CD4-positive, CD25-positive, alpha-beta regulatory T cell (primary cell): ENCODE results near the gene RPS21. TPM values are rescaled to one million over a fixed set of nuclear protein-coding genes. Genes with fewer than 3 reads are reported as not detected.

ENCODE experiments used
- ATAC-seq, 2 donors: fragments of 150-1000 bp; cut with Tn5 transposase; one replicate each; pipeline ENCODE4 v1.10.0; 2021; ENCODE audit warnings: low read depth in 2 of 2, moderate number of reproducible peaks in 2 of 2, moderate library complexity in 1 of 2
- DNase-seq, 3 donors: peaks; one replicate each; pipeline versions ENCODE4 v3.0.0 to v3.0.0-alpha.2; 2012 to 2022; ENCODE audit warnings: mixed read lengths in 1 of 3
- H3K27ac ChIP-seq: one replicate; pipeline ENCODE4 v1.7.0; 2013; ENCODE audit warnings: mild to moderate bottlenecking, low read length; ENCODE audit not compliant: insufficient read depth, poor library complexity, severe bottlenecking
- H3K27me3 ChIP-seq: one replicate; pipeline ENCODE4 v1.7.0; 2013; ENCODE audit warnings: low read length; ENCODE audit not compliant: control insufficient read depth, insufficient read depth
- H3K36me3 ChIP-seq: one replicate; pipeline ENCODE4 v1.7.0; 2013; ENCODE audit warnings: mild to moderate bottlenecking, low read length, moderate library complexity; ENCODE audit not compliant: control insufficient read depth, insufficient read depth
- H3K4me1 ChIP-seq: 2 replicates; pipeline ENCODE4 v1.7.0; 2013; ENCODE audit warnings: mild to moderate bottlenecking, low read length; ENCODE audit not compliant: insufficient read depth, control insufficient read depth, poor library complexity, severe bottlenecking
- H3K4me3 ChIP-seq: one replicate; pipeline ENCODE4 v1.7.0; 2013; ENCODE audit warnings: low read depth, mild to moderate bottlenecking, low read length, moderate library complexity
- H3K9me3 ChIP-seq, 2 experiments: 1 replicate in 1 of 2; 2 replicates in 1 of 2; pipeline ENCODE4 v1.7.0; 2013; ENCODE audit warnings: low read length in 2 of 2, mild to moderate bottlenecking in 1 of 2, moderate library complexity in 1 of 2; ENCODE audit not compliant: control insufficient read depth in 2 of 2
- H3K27ac Mint-ChIP-seq, 3 donors: one replicate each; pipeline ENCODE4 v1.8.0; 2020 to 2022; ENCODE audit warnings: mild to moderate bottlenecking in 3 of 3, mixed read lengths in 3 of 3, moderate library complexity in 2 of 3
- H3K27me3 Mint-ChIP-seq: one replicate; pipeline ENCODE4 v1.8.0; 2022; ENCODE audit warnings: mild to moderate bottlenecking, mixed read lengths
- H3K36me3 Mint-ChIP-seq: one replicate; pipeline ENCODE4 v1.8.0; 2020; ENCODE audit warnings: mixed read lengths
- H3K4me1 Mint-ChIP-seq, 4 donors: one replicate each; pipeline ENCODE4 v1.8.0; 2020 to 2022; ENCODE audit warnings: mixed read lengths in 4 of 4, mild to moderate bottlenecking in 1 of 4
- H3K4me3 Mint-ChIP-seq, 4 donors: one replicate each; pipeline ENCODE4 v1.8.0; 2020 to 2022; ENCODE audit warnings: mild to moderate bottlenecking in 4 of 4, mixed read lengths in 4 of 4, moderate library complexity in 3 of 4
- H3K9me3 Mint-ChIP-seq, 7 donors: one replicate each; pipeline ENCODE4 v1.8.0; 2020 to 2022; ENCODE audit warnings: mixed read lengths in 7 of 7, mild to moderate bottlenecking in 3 of 7, moderate library complexity in 2 of 7
- polyA plus RNA-seq, 4 donors: library from polyadenylated mRNA; unstranded; fragments of 300-500 nt; fragmentation: Illumina TruSeq; gene quantifications; one replicate each; pipeline ENCODE4 v1.2.3, GENCODE V29; 2021
- total RNA-seq: library from RNA; stranded (reverse); gene quantifications from one replicate; pipeline ENCODE4 v1.2.3, GENCODE V29; 2022

The RPS21 gene
- total and polyA plus RNA-seq, 5 donors from 2014 or later: 1,945 to 3,094 (median 2,256) TPM

DNA sequence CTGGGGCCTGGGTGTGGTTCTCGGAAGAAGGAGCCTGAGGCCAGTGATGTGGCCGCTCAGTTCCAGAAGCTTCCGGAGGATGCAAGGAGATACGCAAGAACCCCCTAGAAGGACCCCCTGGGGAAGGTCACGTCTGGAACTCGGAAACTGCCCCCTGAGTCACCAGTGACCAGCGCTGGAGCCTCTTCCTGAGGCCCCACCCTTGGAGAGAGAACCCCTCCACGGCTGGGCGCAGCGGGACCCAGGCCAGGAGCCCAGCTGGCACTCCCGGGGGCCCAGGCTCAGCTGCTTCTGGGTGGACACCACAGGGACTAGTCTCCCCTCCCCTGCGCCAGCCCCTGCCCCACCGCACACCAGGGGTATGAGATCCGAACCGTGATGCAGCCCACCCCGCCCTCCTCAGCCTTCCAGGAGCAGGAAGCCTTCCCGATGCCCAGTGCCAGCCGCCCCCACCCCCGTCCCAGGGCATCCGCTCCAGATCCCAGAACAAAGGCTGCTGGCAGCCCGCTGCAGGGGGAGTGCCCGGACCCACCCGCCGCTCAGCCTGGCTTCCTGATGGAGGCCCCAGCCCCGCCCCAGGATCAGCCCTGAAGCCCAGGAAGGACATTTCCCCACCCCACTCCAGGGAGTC lies 27.3 kb upstream of the RPS21 start:
- H3K27me3 ChIP-seq: no peaks in the 10 kb centered on the region
- H3K4me1 ChIP-seq: no peaks in the 10 kb centered on the region
- H3K27me3 Mint-ChIP-seq: peaks cover 15% of the 10 kb centered on the region
- no peak overlapping the region for H3K27ac Mint-ChIP-seq
- H3K4me3 Mint-ChIP-seq: peak overlapping the region in 1 of 4 donors; percentile 38
- DNase-seq: no peak
- no peaks in the 10 kb centered on the region for H3K4me1 Mint-ChIP-seq
- no peaks in the 10 kb centered on the region for H3K9me3 Mint-ChIP-seq
- H3K4me3 ChIP-seq: no peak overlapping the region
- no peak for ATAC-seq
- H3K36me3 Mint-ChIP-seq: no peaks in the 10 kb centered on the region
- H3K36me3 ChIP-seq: no peaks in the 10 kb centered on the region
- no peak overlapping the region for H3K27ac ChIP-seq
- H3K9me3 ChIP-seq: no peaks in the 10 kb centered on the region

- no peaks in the 10 kb centered on the region for H3K4me1 Mint-ChIP-seq
- ATAC-seq: no peak
Measured at GRCh38 chr20:62360854-62361798, 25.8 kb upstream of the RPS21 start.

DNA sequence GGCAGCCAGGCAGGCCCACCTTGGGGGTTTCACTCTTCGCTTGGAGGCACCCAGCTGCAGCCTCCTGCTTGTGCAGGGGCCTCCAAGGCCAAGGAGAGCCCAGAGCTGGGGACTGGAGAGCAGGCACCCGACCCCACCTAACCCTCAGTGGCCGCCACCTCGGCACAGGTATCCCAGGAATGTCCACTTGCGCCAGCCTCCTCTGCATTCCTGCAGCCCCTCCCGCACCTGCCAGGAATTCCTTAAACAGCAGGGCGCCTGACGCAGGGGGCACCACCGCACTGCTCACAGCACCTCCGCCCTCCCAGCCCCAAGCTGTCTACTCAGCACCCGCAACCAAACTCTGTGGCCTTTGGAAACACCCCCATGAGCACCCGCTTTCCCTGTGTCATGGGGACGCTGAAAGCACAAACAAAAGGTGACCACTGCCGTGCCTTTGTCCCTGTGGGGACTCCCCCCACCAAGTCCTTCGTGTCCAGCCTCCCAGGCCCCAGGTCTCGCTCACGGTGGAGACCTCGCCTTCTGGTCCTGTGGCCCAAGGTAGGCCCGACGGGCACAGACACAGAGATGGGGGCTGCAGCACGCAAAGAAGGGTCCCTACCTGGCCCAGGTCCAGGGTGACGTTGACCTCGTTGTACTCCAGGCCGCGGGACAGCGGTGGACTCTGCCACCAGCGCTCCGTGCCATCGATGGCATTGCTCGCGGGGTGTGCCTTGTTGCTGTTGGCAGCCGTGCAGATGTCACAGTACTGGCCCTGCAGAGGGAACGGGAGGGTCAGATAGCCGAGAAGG lies 24.9 kb upstream of the RPS21 start:
- DNase-seq (no peak), ATAC-seq (no peak)
- Histone ChIP-seq H3K9me3 (no peaks in the 10 kb centered on the region), H3K4me3 (no peak overlapping the region), H3K4me1 (peaks cover 11% of the 10 kb centered on the region), H3K27ac (no peak overlapping the region), H3K27me3 (no peaks in the 10 kb centered on the region), H3K36me3 (no peaks in the 10 kb centered on the region)
- no peaks in the 10 kb centered on the region for H3K9me3 Mint-ChIP-seq
- no peaks in the 10 kb centered on the region for H3K4me1 Mint-ChIP-seq
- H3K36me3 Mint-ChIP-seq: no peaks in the 10 kb centered on the region
- H3K4me3 Mint-ChIP-seq: no peak overlapping the region
- H3K27ac Mint-ChIP-seq: no peak overlapping the region
- H3K27me3 Mint-ChIP-seq: peaks cover 22% of the 10 kb centered on the region

More at GRCh38 chr20:62360854-62361798, 25.8 kb upstream of the RPS21 start:
- Histone ChIP-seq H3K27ac (no peak overlapping the region), H3K36me3 (no peaks in the 10 kb centered on the region), H3K27me3 (no peaks in the 10 kb centered on the region), H3K9me3 (no peaks in the 10 kb centered on the region), H3K4me1 (peaks cover 3% of the 10 kb centered on the region), H3K4me3 (no peak overlapping the region)
- no peak overlapping the region for H3K4me3 Mint-ChIP-seq
- no peaks in the 10 kb centered on the region for H3K36me3 Mint-ChIP-seq
- DNase-seq: no peak
- no peak overlapping the region for H3K27ac Mint-ChIP-seq
- no peaks in the 10 kb centered on the region for H3K9me3 Mint-ChIP-seq
- peaks cover 22% of the 10 kb centered on the region for H3K27me3 Mint-ChIP-seq

DNA sequence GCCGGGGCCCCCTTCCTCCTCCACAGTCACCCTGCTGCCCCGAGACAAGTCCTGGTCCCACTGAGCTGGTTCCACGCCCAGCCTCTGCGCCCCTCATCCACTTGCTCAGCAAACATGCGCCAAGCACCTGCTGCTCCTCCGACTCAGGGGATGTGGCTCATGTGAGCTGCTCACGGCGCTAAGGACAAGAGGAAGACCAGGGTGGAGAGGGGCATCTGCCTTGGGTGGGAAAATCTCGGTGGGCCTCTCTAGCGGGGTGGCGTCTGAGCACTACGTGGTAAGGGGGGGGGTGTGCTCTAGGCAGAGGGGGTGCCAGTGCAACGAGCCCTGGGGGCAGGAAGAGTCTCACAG lies 24.3 kb upstream of the RPS21 start:
- ATAC-seq (no peak), DNase-seq (no peak)
- Mint-ChIP-seq H3K27me3 (peaks cover 22% of the 10 kb centered on the region), H3K9me3 (no peaks in the 10 kb centered on the region), H3K4me1 (peaks cover 0 to 1% (median 0%) of the 10 kb centered on the region in 4 donors), H3K27ac (no peak overlapping the region), H3K36me3 (no peaks in the 10 kb centered on the region), H3K4me3 (peak overlapping the region in 1 of 4 donors; percentile 17)
- Histone ChIP-seq H3K27ac (no peak overlapping the region), H3K4me3 (no peak overlapping the region), H3K36me3 (no peaks in the 10 kb centered on the region), H3K27me3 (no peaks in the 10 kb centered on the region), H3K9me3 (no peaks in the 10 kb centered on the region), H3K4me1 (peaks cover 14% of the 10 kb centered on the region)

DNA sequence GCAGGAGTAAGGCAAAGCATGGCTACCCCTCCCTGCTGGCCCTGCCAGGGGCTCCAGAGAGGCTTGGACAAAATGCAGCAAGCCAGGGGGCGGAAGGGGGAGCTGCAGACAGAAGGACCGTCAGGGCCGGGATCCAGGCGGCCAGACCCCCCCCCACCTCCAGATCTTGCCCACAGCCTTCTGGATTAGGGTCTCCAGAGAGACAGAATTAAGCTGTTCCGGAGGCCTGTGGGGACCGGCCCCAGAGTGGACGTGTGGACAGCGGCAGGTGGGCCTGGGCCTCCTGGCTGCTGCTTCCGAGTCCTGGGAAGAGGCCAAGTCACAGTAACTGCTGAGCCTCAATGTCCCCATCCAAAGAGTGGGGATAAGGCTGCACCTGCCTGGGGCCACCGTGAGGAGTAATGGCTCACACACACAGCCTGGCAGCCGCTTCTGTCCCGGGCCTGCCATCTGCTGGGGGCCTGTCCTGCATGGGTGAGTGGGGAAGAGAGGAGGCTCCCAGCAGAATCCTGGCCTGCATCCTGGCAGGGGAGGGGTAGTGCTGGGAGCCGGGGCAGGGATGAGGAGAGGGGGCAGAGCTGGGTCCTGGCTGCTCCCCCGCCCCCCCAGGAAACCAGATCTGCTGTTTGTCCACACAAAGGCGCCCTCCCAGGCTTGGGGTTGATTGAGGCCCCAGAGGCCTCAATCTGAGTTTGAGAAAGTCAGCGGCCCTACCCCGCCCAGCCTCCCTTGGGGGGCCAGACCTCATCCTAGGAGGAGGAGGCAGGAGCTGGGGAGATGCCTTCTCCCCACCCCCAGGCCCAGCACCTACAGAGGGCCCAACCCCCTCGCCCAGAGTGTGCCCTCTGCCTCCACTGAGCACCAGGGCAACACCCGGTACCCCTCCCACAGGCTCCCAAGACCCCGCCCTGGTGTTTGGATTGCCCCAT lies 23.6 kb upstream of the RPS21 start:
- Mint-ChIP-seq H3K4me1 (peaks cover 0 to 5% (median 0%) of the 10 kb centered on the region in 4 donors), H3K27me3 (peaks cover 29% of the 10 kb centered on the region), H3K9me3 (no peaks in the 10 kb centered on the region), H3K36me3 (no peaks in the 10 kb centered on the region), H3K27ac (no peak overlapping the region), H3K4me3 (no peak overlapping the region)
- peaks cover 21% of the 10 kb centered on the region for H3K4me1 ChIP-seq
- no peak overlapping the region for H3K27ac ChIP-seq
- no peaks in the 10 kb centered on the region for H3K9me3 ChIP-seq
- H3K4me3 ChIP-seq: no peak overlapping the region
- no peak for ATAC-seq
- no peak for DNase-seq
- H3K27me3 ChIP-seq: no peaks in the 10 kb centered on the region
- no peaks in the 10 kb centered on the region for H3K36me3 ChIP-seq

GRCh38 chr20:62363920-62364851 lies 22.7 kb upstream of the RPS21 start:
- Histone ChIP-seq H3K27ac (no peak overlapping the region), H3K36me3 (no peaks in the 10 kb centered on the region), H3K4me3 (no peak overlapping the region), H3K9me3 (no peaks in the 10 kb centered on the region), H3K27me3 (no peaks in the 10 kb centered on the region), H3K4me1 (peaks cover 25% of the 10 kb centered on the region)
- ATAC-seq (no peak), DNase-seq (no peak)
- H3K4me3 Mint-ChIP-seq: no peak overlapping the region
- no peaks in the 10 kb centered on the region for H3K9me3 Mint-ChIP-seq
- H3K4me1 Mint-ChIP-seq: peaks cover 0 to 7% (median 0%) of the 10 kb centered on the region in 4 donors
- H3K36me3 Mint-ChIP-seq: no peaks in the 10 kb centered on the region
- H3K27me3 Mint-ChIP-seq: peaks cover 34% of the 10 kb centered on the region
- H3K27ac Mint-ChIP-seq: no peak overlapping the region
